ENCODE data around the gene LDAH. TPM values are rescaled to one million over a fixed set of nuclear protein-coding genes. Genes with fewer than 3 reads are reported as not detected.

The LDAH gene
- total and polyA plus RNA-seq, 2 donors (not counting 3 experiments of a cell fraction or from before 2014, with no cell fraction given) = 12.3 to 24.0 TPM

DNA sequence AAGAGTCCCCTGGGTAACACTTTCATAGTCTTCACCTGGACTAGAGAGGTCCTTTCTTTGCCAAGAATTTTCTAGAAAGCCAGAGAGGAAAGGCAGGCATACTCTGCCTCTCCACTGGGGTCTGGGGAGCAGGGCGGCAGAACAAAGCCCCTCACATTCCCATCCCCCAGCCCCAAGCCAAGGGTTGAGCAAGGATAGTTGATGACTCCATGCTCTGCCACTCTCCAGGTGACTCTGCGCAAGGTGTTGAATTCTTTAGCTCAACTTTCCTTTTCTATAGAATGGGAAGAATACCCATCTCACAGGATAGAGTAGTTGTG, 158.9 kb downstream of the LDAH start:
- Histone ChIP-seq H4K20me1 (replicated peaks; ENCODE audit: control insufficient read depth, extremely low read depth, insufficient read depth, low read length) (no peaks in the 10 kb centered on the region), H3K27ac (ENCODE audit: insufficient read depth, low read depth, low read length) (no peak overlapping the region), H3K9me1 (replicated peaks; ENCODE audit: control insufficient read depth, extremely low read depth, insufficient read depth, low read length) (no peaks in the 10 kb centered on the region), H3K4me1 (ENCODE audit: control insufficient read depth, extremely low read depth, insufficient read depth, low read length) (peaks cover 16% of the 10 kb centered on the region), H3K9ac (replicated peaks; ENCODE audit: extremely low read depth, insufficient read depth, low read length) (no peak overlapping the region), H3K36me3 (ENCODE audit: control insufficient read depth in 2 of 2, extremely low read depth in 1 of 2, insufficient read depth in 2 of 2, low read length in 2 of 2) (no peaks in the 10 kb centered on the region), H3K9me3 (replicated peaks; ENCODE audit: control insufficient read depth, insufficient read depth, low read length) (no peaks in the 10 kb centered on the region), H3K4me2 (ENCODE audit: insufficient read depth, low read length) (no peak overlapping the region), H3K4me3 (replicated peaks in 1 of 3; ENCODE audit: insufficient read depth in 1 of 3, low read depth in 1 of 3, low read length in 3 of 3) (no peak overlapping the region), H2AFZ (ENCODE audit: low read depth, low read length) (no peak overlapping the region), H3K79me2 (ENCODE audit: control insufficient read depth, insufficient read depth, low read length) (no peaks in the 10 kb centered on the region), H3K27me3 (ENCODE audit: control insufficient read depth in 2 of 2, insufficient read depth in 2 of 2, low read length in 2 of 2) (peaks cover 46 to 72% of the 10 kb centered on the region in 2 experiments)
- dilution Hi-C loops (cut with MboI; ENCODE audit: extremely low pct_ligation_motif_present, low sequenced_read_pairs) = no loop called here
- TF ChIP-seq FOS (IDR thresholded peaks at IDR 0.05; ENCODE audit: borderline replicate concordance, insufficient read depth, low read length) (no peak), JUN (IDR thresholded peaks at IDR 0.05; ENCODE audit: borderline replicate concordance, insufficient read depth, insufficient read length, low read depth) (no peak), POLR2AphosphoS5 (IDR thresholded peaks at IDR 0.05; ENCODE audit: insufficient read depth, low read depth, low read length) (no peak), POLR2A (IDR thresholded peaks at IDR 0.05; ENCODE audit: low read depth, low read length) (no peak), GATA2 (IDR thresholded peaks at IDR 0.05; ENCODE audit: insufficient read depth, insufficient read length, low read depth, low read length) (no peak), MYC (IDR thresholded peaks at IDR 0.05; ENCODE audit: low read depth, low read length) (no peak)
- TF ChIP-seq, protein P1, sequence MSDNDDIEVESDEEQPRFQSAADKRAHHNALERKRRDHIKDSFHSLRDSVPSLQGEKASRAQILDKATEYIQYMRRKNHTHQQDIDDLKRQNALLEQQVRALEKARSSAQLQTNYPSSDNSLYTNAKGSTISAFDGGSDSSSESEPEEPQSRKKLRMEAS (IDR thresholded peaks at IDR 0.05; ENCODE audit: insufficient read depth, insufficient read length) = no peak
- ChIA-PET CTCF (interaction anchor here (1.1 to 6.0 kb wide), 4 partner anchors 13 to 297 kb away, joined by 3 to 531 read pairs (median 6); partner anchors contain the start of gene HS1BP3), POLR2A (no interaction called here)
- intact Hi-C loops (cut with micrococcal nuclease) = no loop called here
- BruUV-seq (replicated peaks) = no TSS peak
- no peak for FAIRE-seq
- no peak for DNase-seq (ENCODE audit: low read depth, low spot score)

All from endothelial cell of umbilical vein (primary cell).